Activated naive CD4-positive, alpha-beta T cell treated with anti-CD3 and anti-CD28 coated beads for 36 hours (primary cell): ENCODE data around the gene OSTN. TPM values are rescaled to one million over a fixed set of nuclear protein-coding genes. Genes with fewer than 3 reads are reported as not detected.
"Not testable (repeated sequence)": the region's sequence is repeated elsewhere in the genome, so short reads cannot be mapped to it uniquely, and the experiment has no call there.

Experiments used
- CTCF ChIA-PET: fragments of 350-600 bp; sonication (Branson Sonifier 250); formaldehyde crosslinking; loops from one replicate; lab custom pipeline; 2021; ENCODE audit warnings: antibody characterized with exemption; lab: Charles Lee
- DNase-seq: peaks from one replicate; pipeline ENCODE4 v3.0.0-alpha.2; 2020
- H3K27ac Mint-ChIP-seq: one replicate; pipeline ENCODE4 v1.8.0; 2021; ENCODE audit warnings: mild to moderate bottlenecking, mixed read lengths
- H3K27me3 Mint-ChIP-seq: one replicate; pipeline ENCODE4 v1.8.0; 2021; ENCODE audit warnings: low read depth, mixed read lengths
- H3K36me3 Mint-ChIP-seq: one replicate; pipeline ENCODE4 v1.8.0; 2021; ENCODE audit warnings: low read depth, mixed read lengths
- H3K4me1 Mint-ChIP-seq: one replicate; pipeline ENCODE4 v1.8.0; 2021; ENCODE audit warnings: low read depth, mixed read lengths
- H3K4me3 Mint-ChIP-seq: one replicate; pipeline ENCODE4 v1.8.0; 2021; ENCODE audit warnings: mild to moderate bottlenecking, moderate library complexity, mixed read lengths
- H3K9me3 Mint-ChIP-seq: one replicate; pipeline ENCODE4 v1.8.0; 2021; ENCODE audit warnings: mixed read lengths
- intact Hi-C: fragments of 100-400 bp; cut with micrococcal nuclease; formaldehyde crosslinking; loops from one replicate; pipeline ENCODE4 v1.15.1; 2023
- total RNA-seq, 2 experiments: library from RNA; stranded (reverse); gene quantifications; one replicate each; pipeline ENCODE4 v1.2.3, GENCODE V29; 2021

OSTN gene
- total RNA-seq, 2 experiments from 2014 or later, result not detected

DNA sequence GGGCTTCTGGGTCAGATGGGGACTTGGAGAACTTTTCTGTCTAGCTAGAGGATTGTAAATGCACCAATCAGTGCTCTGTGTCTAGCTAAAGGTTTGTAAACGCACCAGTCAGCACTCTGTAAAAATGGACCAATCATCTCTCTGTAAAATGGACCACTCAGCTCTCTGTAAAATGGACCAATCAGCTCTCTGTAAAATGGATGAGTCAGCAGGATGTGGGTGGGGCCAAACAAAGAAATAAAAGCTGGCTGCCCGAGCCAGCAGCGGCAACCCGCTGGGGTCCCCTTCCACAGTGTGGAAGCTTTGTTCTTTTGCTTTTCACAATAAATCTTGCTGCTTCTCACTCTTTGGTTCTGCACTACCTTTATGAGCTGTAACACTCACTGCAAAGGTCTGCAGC lies 6.8 kb upstream of the OSTN start:
- H3K4me1 Mint-ChIP-seq, H3K27ac Mint-ChIP-seq, H3K27me3 Mint-ChIP-seq, CTCF ChIA-PET, intact Hi-C loops, DNase-seq, H3K9me3 Mint-ChIP-seq, H3K36me3 Mint-ChIP-seq, H3K4me3 Mint-ChIP-seq: not testable (repeated sequence)

DNA sequence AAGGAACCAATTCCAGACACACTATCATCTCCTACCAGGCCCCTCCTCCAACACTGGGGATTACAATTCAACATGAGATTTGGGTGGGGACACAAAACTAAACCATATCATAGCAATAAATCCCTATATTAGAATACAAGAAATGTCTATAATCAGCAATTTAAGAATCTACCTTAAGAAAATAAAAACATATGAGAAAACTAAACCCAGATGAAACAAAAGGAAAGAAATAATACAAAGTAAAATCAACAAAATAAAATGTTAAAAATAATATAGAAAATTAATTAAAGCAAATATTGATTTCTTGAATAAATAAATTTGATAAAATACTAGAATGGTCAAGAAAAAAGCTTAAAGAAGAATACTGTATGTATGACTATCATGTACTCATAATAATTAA lies 6.1 kb upstream of the OSTN start:
- intact Hi-C loops, result no loop called here
- H3K4me1 Mint-ChIP-seq, result no peaks in the 10 kb centered on the region

DNA sequence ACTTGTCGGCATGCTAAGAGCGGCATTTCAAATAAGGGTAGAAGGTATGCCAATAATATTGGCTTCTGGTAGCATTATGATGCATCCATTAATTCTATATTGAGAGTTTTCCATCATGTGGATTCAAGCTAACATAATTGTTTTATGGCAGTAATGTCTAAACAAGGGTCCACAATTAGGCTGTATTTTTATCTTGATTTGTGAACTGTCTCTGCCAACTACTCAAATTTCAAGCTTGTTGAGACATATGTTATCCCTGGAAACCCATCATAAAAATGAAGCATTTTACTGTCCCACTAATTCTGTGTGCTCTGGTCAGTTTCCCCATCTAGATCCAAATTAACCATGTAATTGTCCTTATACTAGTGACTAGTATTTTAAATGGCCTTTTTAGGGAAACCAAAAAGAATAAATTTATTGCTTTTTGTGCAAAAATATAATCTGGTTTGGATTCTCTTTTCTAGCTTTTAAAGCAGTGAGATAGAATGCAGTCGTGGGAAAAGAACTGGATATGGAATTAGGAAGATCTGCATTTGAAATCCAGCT lies 1.2 kb upstream of the OSTN start:
- CTCF ChIA-PET, result no interaction called here
- no peaks in the 10 kb centered on the region for H3K4me1 Mint-ChIP-seq
- no peaks in the 10 kb centered on the region for H3K27me3 Mint-ChIP-seq
- peaks cover 1% of the 10 kb centered on the region for H3K9me3 Mint-ChIP-seq
- no peak overlapping the region for H3K27ac Mint-ChIP-seq
- no peak for DNase-seq
- intact Hi-C loops, result no loop called here
- H3K36me3 Mint-ChIP-seq, result no peaks in the 10 kb centered on the region
- H3K4me3 Mint-ChIP-seq, result no peak overlapping the region

More for the DNA sequence above, 6.1 kb upstream of the OSTN start:
- peaks cover 3% of the 10 kb centered on the region for H3K9me3 Mint-ChIP-seq
- H3K27me3 Mint-ChIP-seq, result no peaks in the 10 kb centered on the region
- no peaks in the 10 kb centered on the region for H3K36me3 Mint-ChIP-seq
- CTCF ChIA-PET, result no interaction called here
- no peak overlapping the region for H3K27ac Mint-ChIP-seq
- DNase-seq, result no peak
- no peak overlapping the region for H3K4me3 Mint-ChIP-seq

DNA sequence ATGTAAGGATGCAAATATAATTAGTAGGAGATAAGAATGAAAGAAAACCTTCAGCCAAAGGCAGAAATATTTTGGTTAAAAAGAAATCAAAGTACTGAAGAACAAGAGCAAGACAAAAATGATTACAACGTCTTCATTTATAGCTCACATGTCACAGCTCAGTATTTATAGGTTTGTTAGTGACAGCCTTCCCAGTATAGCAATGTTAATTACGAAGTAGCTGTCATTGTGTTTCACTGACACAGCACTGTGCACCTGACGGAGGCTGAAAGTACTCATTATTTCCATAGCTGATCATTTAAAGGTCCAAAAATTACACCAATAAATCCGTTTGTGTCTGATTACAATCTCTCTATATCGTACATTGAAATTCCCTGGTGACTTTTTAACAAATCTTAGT lies 561 bp upstream of the OSTN start:
- DNase-seq, result no peak
- Mint-ChIP-seq H3K27me3 (no peaks in the 10 kb centered on the region), H3K36me3 (no peaks in the 10 kb centered on the region), H3K4me3 (no peak overlapping the region), H3K4me1 (no peaks in the 10 kb centered on the region), H3K27ac (no peak overlapping the region), H3K9me3 (peaks cover 1% of the 10 kb centered on the region)
- CTCF ChIA-PET, result no interaction called here
- intact Hi-C loops, result no loop called here

DNA sequence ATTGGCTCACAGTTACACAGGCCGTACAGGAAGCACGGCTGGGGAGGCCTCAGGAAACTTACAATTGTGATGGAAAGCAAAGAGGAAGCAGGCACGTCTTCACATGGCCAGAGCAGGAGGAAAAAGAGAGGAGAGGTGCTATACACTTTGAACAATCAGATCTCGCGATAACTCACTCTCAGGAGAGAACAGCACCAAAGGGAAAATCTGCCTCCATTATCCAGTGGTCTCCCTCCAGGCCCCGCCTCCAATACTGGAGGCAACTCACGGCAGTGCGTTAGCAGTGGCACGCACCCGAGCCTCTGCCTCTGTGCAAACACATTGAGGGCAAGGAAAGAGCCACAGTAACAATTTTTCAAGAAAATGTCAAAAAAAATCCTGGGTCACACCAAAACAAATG lies 11.0 kb downstream of the OSTN start:
- intact Hi-C loops, result no loop called here
- no peaks in the 10 kb centered on the region for H3K36me3 Mint-ChIP-seq
- CTCF ChIA-PET, result no interaction called here
- no peak overlapping the region for H3K4me3 Mint-ChIP-seq
- H3K27ac Mint-ChIP-seq, result no peak overlapping the region
- H3K4me1 Mint-ChIP-seq, result no peaks in the 10 kb centered on the region
- no peak for DNase-seq
- peaks cover 1% of the 10 kb centered on the region for H3K9me3 Mint-ChIP-seq
- H3K27me3 Mint-ChIP-seq, result no peaks in the 10 kb centered on the region

DNA sequence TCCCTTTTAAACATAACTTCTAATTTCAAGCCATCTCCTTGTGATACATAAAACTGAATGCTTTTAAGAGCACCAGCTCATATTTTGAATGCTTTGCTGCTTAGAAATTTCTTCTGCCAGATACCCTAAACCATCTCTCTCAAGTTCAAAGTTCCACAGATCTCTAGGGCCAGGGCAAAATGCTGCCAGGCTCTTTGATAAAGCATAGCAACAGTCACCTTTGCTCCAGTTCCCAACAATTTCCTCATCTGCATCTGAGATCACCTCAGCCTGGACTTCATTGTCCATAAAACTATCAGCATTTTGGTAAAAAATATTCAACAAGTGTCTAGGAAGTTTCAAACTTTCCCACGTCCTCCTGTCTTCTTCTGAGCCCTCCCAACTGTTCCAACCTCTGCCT lies 17.5 kb downstream of the OSTN start:
- no peak for DNase-seq
- Mint-ChIP-seq H3K36me3 (no peaks in the 10 kb centered on the region), H3K4me1 (no peaks in the 10 kb centered on the region), H3K4me3 (no peak overlapping the region), H3K27ac (no peak overlapping the region), H3K9me3 (no peaks in the 10 kb centered on the region), H3K27me3 (no peaks in the 10 kb centered on the region)
- CTCF ChIA-PET, result no interaction called here
- intact Hi-C loops, result no loop called here

DNA sequence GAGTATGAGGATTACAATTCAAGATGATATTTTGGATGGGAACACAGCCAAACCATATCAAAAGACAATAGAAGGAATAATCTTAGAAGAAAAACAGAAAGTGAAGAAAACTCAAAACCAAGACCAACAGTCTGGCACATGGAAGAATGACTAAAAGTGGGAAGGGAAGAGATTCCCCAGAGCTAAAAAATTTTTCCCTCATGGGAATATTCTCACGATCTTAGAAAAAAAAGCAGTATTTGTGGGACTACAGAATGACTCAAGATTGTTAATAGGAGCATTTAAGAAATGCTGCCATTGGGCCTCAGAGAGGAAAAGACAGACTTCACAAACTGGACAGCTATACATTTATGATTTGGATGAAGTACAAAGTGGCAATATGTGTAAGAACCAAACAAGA lies 18.3 kb downstream of the OSTN start:
- Mint-ChIP-seq H3K27ac (no peak overlapping the region), H3K4me3 (no peak overlapping the region), H3K9me3 (no peaks in the 10 kb centered on the region), H3K36me3 (no peaks in the 10 kb centered on the region), H3K4me1 (no peaks in the 10 kb centered on the region), H3K27me3 (no peaks in the 10 kb centered on the region)
- intact Hi-C loops, result no loop called here
- CTCF ChIA-PET, result no interaction called here
- no peak for DNase-seq

DNA sequence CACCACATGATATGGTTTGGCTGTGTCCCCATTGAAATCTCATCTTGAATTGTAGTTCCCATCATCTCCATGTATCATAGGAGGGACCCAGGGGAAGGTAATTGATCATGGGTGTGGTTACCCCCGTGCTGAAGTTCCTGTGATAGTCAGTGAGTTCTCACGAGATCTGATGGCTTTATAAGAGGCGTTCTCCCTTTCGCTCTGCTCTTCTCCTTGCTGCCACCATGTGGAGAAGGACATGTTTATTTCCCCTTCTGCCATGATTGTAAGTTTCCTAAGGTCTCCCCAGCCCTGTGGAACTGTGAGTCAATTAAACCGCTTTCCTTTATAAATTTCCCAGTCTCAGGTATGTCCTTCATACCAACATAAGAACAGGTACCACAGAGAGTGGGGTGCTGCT lies 21.9 kb downstream of the OSTN start:
- H3K4me3 Mint-ChIP-seq, result no peak overlapping the region
- H3K27me3 Mint-ChIP-seq, result no peaks in the 10 kb centered on the region
- CTCF ChIA-PET, result no interaction called here
- intact Hi-C loops, result no loop called here
- no peaks in the 10 kb centered on the region for H3K4me1 Mint-ChIP-seq
- H3K9me3 Mint-ChIP-seq, result no peaks in the 10 kb centered on the region
- no peak overlapping the region for H3K27ac Mint-ChIP-seq
- no peak for DNase-seq
- H3K36me3 Mint-ChIP-seq, result no peaks in the 10 kb centered on the region

DNA sequence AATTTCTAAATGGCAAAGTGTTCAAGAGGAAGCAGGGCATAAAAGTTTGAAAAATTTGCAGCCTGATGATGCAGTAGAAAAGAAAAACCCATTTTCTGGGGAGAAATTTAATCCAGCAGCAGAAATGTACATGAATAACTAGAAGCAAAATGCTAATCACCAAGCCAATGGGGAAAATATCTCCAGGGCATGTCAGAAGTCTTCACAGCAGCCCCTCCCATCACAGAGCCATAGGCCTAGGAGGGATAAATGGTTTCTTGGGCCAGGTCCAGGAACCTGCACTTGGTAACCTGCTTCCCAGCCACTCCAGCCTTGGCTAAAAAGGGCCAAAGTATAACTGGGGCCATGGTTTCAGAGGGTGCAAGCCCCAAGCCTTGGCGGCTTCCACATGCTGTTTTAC lies 22.6 kb downstream of the OSTN start:
- H3K4me1 Mint-ChIP-seq, result no peaks in the 10 kb centered on the region
- intact Hi-C loops, result no loop called here
- H3K4me3 Mint-ChIP-seq, result no peak overlapping the region
- H3K27ac Mint-ChIP-seq, result no peak overlapping the region
- H3K27me3 Mint-ChIP-seq, result no peaks in the 10 kb centered on the region
- CTCF ChIA-PET, result no interaction called here
- no peaks in the 10 kb centered on the region for H3K9me3 Mint-ChIP-seq
- no peak for DNase-seq
- H3K36me3 Mint-ChIP-seq, result no peaks in the 10 kb centered on the region

DNA sequence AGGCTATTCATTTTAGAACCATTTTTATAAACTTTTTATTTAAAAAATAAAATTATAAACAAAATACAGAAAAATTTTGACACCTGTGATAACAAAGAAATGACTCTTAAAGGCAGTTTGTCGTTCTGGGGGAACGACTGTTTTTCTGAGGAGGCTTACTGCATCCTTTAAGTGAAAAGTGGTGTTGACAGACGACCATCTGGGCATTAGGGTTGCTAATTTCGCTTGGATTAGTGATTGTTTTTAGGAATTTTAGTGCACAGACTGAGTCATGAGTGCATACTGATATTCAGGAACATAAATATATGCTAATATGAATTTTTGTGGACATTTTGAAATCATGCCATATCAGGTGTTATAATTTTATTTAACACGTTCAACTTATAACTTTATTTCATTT lies 28.5 kb downstream of the OSTN start:
- intact Hi-C loops, result no loop called here
- H3K4me1 Mint-ChIP-seq, result no peaks in the 10 kb centered on the region

DNA sequence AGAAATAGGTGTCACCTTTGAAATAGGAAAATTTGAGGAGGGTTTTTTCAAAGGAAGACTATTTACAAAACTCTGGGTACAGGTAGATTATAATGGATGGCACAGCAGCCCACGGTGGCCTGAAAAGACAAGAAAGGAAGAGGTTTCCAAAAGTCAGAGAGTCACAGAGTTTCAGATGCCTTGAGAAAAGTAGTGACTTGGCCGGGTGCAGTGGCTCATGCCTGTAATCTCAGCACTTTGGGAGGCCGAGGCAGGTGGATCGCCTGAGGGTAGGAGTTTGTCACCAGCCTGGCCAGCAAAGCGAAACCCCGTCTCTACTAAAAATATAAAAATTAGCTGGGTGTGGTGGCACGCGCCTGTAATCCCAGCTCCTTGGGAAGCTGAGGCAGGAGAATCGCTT lies 35.2 kb downstream of the OSTN start:
- H3K27me3 Mint-ChIP-seq, result no peaks in the 10 kb centered on the region
- no peak overlapping the region for H3K27ac Mint-ChIP-seq
- H3K36me3 Mint-ChIP-seq, result no peaks in the 10 kb centered on the region
- intact Hi-C loops, result no loop called here
- no peak for DNase-seq
- CTCF ChIA-PET, result no interaction called here
- H3K4me3 Mint-ChIP-seq, result no peak overlapping the region
- no peaks in the 10 kb centered on the region for H3K4me1 Mint-ChIP-seq
- no peaks in the 10 kb centered on the region for H3K9me3 Mint-ChIP-seq

More for the DNA sequence above, 28.5 kb downstream of the OSTN start:
- CTCF ChIA-PET, result no interaction called here
- H3K4me3 Mint-ChIP-seq, result no peak overlapping the region
- H3K36me3 Mint-ChIP-seq, result no peaks in the 10 kb centered on the region
- no peaks in the 10 kb centered on the region for H3K27me3 Mint-ChIP-seq
- H3K9me3 Mint-ChIP-seq, result no peaks in the 10 kb centered on the region
- no peak for DNase-seq
- H3K27ac Mint-ChIP-seq, result no peak overlapping the region

DNA sequence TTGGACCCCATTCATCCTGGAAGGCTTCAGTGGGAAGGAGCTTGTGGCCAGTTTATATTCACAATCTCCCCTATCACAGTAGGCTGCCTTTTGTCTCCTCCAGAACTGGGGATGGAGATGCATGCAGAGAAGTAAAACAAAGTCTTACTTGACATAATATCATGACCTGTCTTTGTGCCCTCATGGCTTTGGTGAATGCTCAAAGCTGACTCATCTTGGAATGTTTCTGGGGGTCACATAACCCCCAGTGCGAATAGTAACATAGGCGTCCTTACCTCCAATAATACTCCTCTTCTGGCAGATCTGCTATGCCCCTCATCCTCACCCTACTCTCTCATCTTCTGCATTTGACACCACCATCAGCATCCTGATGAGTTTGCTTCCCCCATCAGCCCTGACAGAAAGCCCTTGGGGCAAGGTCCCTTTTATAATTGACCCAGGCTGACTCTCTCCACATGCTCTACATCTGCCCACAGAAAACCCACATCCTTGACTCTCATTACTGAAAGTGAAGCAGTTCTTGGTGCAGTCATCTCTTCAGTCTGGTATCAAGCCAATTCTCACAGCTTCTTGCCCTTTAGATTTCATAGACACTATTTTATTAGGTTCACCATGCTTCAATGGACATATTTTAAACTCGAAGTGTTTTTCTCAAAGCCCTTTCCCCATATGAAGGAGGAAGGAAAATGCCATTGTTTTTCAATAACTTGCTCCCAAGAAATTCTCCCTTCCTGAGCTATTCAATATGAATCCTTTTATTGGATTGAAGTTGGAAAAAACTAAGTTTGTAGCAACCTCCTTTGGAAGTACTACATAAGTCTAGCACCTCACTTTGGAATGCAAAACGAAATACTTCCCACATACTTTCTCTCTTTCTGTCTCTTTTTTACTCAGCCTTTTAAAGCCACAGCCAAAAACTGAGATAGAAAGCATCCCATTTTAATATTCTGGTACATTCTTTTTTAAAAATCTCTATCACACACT lies 36.6 kb downstream of the OSTN start:
- CTCF ChIA-PET, result no interaction called here
- DNase-seq, result no peak
- Mint-ChIP-seq H3K4me1 (no peaks in the 10 kb centered on the region), H3K27ac (no peak overlapping the region), H3K4me3 (no peak overlapping the region), H3K36me3 (no peaks in the 10 kb centered on the region), H3K27me3 (no peaks in the 10 kb centered on the region), H3K9me3 (no peaks in the 10 kb centered on the region)
- intact Hi-C loops, result no loop called here

DNA sequence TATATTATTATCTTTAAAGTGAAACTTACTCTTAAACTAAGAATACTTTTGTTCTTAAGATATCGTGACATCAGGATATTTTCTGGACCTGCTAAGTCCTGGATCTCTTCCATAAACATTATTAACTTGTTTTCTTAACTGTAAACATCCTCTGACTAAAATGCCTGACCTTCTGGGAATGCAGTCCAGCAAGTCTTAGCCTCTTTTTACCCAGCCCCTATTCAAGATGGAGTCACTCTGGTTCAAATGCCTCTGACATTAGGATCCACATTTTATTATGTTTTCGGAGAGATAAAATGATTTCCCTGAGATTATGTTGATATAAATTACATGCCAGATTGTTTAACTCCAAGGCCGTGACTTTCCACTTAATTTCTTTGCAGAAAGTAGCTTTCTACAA lies 37.6 kb downstream of the OSTN start:
- DNase-seq, result no peak
- no peaks in the 10 kb centered on the region for H3K36me3 Mint-ChIP-seq
- no peaks in the 10 kb centered on the region for H3K9me3 Mint-ChIP-seq
- no peak overlapping the region for H3K27ac Mint-ChIP-seq
- no peak overlapping the region for H3K4me3 Mint-ChIP-seq
- intact Hi-C loops, result no loop called here
- CTCF ChIA-PET, result no interaction called here
- H3K27me3 Mint-ChIP-seq, result no peaks in the 10 kb centered on the region
- no peaks in the 10 kb centered on the region for H3K4me1 Mint-ChIP-seq
